Activated CD4-positive, alpha-beta T cell treated with anti-CD3 and anti-CD28 coated beads, Interleukin-2, amount 50 U/mL, for 24 hours (primary cell): ENCODE measurements around the gene BMPR2.
"Not testable (repeated sequence)": the region's sequence is repeated elsewhere in the genome, so short reads cannot be mapped to it uniquely, and the experiment has no call there.

Source experiments
- DNase-seq, 2 donors: peaks; one replicate each; pipeline ENCODE4 v3.0.0-alpha.2; 2020; ENCODE audit warnings: low read depth in 1 of 2, low spot score in 1 of 2

Gene BMPR2

DNA sequence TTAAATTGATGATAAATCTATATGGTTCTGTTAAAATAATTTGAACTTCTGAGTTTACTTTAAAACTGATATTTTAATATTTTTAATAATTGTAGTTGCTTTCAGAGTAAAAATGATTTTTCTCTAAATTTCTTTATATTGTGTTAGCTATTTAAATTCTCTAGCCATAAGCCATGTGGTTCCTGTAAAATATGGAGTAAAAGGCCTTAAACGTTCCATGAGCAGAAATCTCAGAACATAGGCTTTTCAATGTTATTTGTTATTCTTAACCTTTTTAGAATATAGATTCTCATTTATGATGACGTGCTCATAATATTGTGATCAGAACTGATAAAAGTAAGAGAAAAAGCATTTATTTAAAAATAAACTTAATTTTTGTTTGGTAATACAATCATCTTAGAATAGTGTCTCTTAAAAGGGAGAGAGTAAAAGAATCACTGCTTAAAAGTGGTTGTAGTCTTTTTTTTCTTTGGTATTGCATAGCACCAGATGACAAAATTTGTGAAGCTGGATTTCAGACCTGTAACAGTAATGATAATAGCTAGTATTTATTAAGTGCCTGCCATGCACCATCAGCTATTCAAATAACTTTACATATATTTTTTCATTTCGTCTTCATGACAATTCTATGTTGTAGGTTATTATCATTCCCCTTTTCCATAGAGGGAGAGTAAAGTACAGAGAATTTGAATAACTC is 2.7 kb downstream of the BMPR2 start:
- DNase-seq: no peak

DNA sequence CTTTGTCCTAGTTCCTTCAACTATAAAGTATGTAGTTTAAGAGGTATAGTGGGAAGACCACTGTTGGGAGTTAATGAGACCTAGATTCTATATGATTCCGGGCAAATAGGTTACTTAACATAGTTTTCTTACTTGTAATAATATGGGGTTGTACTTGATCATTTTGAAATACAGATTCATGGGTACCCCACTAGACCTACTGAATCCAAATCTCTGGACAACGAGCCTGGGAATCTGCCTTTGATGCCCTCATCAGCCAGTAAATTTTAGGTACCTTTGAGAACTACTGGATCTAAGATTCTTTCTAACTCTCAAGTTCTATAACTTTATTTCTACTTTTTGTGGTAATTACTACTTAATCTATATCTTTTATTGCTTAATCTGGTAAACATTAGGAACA is 6.6 kb downstream of the BMPR2 start:
- no peak for DNase-seq

DNA sequence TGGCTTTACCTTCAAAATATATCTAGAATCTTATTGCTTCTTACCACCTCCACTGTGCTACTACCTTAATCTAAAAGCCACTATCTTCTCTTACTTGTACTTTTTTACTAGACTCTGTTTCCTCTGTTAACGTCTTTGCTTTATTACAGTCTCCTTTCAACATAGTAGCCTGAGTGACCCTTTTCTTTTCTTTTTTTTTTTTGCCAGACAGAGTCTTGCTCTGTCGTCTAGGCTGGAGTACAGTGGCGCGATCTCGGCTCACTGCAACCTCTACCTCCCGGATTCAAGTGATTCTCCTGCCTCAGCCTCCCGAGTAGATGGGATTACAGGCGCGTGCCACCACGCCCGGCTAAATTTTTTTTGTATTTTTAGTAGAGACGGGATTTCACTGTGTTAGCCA is 10.4 kb downstream of the BMPR2 start:
- DNase-seq: not testable (repeated sequence)

DNA sequence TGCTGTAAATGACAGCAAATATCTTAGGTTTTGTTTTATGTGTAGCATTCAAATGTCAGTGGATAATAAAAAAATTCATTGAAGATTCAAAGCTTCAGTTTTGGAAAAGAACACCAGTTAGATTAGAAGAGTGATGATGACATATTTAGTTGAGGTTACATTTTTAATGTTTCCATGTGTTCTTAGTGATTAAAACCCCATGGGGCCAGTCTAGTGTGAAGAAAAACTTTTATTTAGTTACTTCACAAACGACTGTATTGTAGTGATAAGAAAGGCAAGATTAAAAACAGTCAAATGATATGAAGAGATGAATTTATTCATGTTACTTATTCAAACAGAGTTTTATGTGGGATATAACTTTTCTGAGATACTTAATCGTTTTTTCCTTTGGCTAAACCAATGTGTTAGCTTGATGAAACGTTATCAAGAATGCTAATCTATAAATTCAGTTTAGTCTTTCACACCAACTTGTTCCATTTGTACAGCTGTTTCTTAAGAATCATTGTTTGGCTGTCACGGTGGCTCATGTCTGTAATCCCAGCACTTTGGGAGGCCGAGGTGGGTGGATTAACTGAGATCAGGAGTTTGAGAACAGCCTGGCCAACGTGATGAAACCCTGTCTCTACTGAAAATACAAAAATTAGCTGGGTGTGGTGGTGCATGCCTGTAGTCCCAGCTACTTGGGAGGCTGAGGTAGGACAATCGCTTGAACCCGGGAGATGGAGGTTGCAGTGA is 11.6 kb downstream of the BMPR2 start:
- DNase-seq: no peak

DNA sequence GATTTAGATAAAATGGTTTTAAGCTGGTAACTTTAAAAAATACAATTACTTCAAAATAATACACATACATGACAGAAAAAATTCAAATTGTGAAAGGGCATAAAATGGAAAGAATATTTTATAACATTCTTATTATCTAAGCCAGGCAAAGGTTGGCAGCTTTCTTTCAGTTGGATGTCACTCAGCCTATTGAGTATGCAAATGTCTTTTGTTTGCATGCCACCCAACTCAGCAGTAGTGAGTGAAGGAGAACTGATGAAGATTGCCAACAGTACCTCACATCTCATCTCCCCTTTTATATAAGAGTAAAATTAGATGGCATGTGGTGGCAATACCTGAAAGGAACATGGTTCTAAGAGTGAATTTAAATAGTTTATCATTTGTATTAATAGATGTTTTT is 24.8 kb downstream of the BMPR2 start:
- no peak for DNase-seq

DNA sequence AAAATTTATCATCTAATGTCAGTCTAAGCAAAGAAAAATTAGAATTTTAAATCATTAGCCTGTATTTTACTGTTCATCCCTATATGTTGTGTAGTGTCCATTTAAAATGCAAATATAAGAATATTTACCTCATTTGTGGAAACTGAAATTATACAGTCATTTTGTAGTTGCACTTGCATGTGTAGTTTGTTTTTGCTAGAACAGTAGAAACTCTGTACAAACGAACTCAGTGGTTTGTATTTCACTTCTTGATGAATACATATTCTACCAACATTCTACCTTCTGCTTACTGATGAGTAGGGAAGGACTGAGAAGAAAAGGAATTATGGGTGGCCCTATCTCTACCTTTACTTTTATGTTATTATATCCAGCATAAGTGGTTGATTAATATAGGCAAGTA is 29.7 kb downstream of the BMPR2 start:
- no peak for DNase-seq

DNA sequence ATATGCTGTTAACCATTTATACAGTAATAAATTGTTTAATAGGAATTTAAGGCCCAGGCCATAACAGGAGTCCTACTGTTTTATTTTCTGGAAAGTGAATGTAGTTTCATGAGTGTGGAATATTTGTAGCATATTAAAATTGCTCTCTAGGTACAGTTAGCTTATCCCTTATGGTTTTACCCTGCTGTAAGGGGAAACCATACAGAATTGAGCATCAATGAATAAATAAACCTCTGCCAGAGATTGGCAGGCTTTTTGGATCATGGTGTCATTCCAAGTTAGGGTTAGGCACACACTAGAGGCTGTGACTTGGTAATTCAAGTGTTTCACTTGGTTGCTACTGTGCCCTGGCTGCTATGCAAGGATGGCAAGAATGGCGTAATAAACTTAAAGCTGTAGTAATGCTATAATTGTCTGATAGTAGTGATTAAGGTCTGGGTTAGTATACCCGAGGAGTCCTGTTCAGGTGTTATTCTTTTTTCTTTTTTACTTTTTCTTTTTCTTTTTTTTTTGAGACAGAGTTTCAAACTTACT is 30.4 kb downstream of the BMPR2 start:
- no peak for DNase-seq

DNA sequence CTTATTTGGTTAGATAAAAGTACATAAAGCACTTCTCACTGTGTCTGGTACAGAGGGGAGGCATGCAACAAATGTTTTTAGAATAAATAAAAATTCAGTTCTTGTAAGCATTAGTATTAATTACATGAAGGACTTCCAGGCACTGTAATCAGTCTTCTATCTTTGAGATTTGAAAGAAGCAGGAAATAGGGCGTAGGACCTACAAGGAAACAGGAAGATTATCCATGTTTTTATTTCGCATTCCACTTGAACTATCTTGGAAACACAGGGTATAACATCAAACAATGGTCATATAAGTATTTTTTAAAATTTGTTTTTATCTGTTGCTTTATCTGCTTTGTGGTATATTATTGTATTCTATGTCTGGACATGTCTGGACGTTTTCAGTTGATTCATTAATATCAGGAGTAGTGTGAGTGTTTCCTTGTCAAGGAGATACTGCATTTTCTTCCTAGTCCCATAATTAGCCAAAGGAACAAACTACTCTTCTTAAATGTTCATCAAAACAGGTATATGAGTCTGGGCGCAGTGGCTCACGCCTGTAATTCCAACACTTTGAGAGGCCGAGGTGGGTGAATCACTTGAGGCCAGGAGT is 32.5 kb downstream of the BMPR2 start:
- no peak for DNase-seq

DNA sequence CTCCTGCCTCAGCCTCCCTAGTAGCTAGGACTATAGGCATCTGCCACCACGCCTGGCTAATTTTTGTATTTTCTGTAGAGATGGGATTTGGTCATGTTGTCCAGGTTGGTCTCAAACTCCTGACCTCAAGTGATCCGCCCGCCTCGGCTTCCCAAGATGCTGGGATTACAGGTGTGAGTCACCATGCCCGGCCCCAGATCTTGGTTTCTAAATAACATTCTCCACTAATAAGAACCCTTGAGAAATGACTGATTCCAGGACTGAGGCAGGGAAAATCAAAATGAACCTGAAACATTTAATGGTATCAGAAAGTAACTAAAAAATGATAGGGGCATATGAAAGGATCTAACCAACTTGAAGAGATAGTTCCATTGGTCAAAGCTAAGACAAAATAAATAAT is 34.0 kb downstream of the BMPR2 start:
- no peak for DNase-seq

DNA sequence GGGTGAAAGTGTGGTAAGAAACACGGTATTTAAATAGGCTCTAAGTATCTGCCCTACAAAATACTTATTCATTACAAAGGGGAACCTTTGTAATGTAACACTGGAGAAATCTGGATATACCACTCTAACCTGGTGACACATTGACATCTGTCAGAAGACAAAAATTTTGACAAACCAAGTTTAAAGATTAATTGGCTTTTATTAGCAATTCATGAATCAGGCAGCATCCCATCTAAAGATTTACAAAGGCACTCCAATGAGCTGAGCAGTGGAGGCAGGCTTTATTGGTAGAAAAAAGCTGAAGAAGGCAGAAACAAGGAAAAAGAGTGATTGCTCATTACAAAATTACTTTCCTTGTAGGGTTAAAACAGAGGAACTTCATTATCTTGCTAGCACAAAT is 35.0 kb downstream of the BMPR2 start:
- no peak for DNase-seq

DNA sequence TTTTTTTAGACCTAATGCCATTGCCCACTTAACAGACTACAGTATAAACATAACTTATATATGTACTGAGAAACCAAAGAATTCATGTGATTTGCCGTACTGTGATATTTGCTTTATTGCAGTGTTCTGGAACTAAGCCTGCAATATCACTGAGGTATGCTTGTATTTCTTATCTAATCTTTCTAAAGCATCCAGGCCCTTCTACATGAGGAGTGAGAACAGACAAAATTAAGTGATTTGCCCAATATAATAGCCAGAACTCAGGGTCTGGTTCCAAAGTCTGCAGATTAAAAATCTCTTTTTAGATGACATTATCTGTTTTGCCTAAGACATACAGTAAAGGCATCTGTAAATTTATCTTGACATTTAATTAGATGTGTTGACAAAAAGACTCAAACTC is 41.9 kb downstream of the BMPR2 start:
- DNase-seq: no peak

DNA sequence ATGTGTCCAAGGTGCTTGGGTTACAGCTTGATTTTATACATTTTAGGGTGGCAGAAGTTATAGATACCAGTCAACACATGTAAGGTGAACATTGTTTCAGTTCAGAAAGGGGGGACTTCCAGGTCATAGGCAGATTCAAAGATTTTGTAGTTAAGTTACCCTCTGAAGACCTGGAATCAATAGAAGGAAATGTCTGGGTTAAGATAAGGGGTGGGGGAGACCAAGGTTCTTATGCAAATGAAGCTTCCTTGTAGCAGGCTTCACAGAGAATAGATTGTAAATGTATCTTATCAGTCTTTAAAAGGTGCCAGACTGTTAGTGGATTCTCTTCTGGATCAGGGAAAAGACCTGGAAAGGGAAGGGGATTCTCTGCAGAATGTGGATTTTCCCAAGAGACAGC is 42.4 kb downstream of the BMPR2 start:
- DNase-seq: no peak

DNA sequence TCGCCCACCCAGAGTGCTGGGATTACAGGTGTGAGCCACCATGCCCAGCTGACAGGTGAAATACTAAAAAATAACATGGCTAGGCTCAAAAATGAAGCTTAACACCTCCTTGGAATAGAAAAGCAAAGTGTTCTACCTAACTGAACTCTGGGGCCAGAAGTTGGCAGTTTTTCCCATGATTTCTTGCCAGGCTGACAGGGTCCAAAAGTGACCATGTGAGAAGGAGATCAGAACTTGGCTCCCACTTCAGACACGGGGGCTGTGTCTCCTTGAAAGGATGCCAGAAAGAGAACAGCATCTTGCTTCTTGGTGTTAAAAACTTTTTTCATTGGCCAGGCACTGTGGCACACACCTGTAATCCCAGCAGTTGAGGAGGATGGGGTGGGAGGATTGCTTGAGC is 47.0 kb downstream of the BMPR2 start:
- no peak for DNase-seq

DNA sequence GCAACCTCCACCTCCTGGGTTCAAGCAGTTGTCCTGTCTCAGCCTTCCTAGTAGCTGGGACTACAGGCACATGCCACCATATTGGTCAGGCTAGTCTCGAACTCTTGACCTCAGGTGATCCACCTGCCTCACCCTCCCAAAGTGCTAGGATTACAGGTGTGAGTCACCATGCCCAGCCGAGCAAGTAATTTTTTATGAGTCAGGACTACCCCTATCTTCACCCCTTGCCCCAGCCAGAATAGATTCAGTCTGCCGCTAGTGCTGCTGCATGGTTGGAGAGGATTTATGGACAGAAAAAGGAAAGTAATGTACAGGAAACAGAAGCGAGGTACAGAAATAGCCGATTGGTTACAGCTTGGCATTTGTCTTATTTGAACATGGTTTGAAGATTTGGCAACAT is 48.9 kb downstream of the BMPR2 start:
- DNase-seq: no peak

DNA sequence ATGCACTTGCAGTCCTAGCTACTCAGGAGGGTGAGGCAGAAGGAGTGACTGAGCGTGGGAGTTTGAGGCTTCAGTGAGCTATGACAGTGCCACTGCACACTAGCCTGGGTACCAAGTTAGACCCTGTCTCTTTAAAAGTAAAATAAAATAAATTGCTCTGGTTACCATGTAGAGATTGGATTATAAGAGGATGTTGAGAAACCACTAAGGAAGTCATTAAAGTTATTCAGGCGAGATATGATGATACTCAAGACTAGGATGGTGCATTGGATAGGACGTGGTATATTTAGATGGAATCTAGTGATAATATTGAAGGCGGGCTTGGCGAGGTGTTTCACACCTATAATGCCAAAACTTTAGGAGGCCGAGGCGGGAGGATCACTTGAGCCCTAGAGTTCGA is 50.6 kb downstream of the BMPR2 start:
- DNase-seq: no peak

DNA sequence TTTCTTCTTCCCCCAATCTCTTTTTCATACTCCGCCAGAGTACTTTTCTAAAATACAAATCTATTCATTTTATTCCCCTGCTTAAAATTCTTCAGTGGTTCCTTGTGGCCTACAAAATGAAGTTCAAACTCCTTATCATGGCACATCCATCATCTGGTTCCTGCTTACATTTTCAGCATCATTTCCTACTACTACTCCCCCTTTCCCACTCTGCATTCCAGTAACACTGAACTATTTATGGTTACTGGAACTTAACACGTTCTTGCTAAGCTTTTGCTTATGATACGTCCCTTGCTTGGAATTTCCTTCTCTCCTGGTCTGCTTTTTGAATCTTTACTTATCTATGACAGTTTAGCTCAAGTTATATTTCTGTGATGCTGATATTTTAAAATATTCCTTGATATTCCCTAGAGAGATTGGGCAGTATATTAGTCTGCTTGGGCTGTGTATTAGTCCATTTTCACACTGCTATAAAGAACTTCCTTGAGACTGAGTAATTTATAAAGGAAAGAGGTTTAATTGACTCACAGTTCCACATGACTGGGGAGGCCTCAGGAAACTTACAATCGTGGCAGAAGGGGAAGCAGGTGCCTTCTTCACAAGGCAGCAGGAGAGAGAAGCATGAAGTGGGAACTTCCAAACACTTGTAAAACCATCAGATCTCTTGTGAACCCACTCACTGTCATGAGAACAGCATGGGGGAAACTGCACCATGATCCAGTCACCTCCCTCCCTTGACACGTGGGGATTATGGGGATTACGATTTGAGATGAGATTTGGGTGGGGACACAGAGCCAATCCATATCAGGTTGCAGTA is 53.2 kb downstream of the BMPR2 start:
- DNase-seq: no peak

DNA sequence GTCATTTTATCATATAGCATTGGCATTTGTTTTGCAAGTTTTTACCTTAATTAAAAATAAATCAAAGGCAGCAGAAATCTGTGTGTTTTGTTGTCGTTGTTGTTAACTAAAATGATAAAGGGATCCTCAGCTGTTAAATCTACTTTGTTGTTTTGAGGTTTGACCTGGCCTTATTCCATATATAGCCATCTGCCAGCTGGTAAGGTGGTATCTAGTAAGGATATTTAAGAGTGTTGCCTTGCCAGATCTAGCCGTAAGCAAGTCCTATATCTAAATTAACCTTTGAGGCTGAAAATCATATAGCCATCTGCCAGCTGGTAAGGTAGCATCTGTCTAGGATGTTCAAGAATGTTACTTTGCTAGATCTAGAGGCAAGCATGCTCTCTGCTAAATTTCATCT is 56.6 kb downstream of the BMPR2 start:
- DNase-seq: no peak

DNA sequence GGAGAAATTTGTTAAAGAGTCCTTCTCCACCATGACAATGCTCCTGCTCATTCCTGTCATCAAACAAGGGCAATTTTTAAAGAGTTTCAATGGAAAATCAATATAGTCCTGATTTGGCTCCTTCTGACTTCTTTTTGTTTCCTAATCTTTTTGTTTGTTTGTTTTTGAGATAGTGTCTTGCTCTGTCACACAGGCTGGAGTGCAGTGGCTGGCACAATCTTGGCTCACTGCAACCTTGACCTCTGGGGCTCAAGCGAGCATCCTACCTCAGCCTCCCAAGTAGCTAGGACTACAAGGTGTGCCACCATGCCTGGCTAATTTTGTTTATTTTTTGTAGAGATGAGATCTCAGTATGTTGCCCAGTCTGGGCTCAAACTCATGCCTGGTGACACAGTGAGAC is 58.3 kb downstream of the BMPR2 start:
- DNase-seq: no peak

DNA sequence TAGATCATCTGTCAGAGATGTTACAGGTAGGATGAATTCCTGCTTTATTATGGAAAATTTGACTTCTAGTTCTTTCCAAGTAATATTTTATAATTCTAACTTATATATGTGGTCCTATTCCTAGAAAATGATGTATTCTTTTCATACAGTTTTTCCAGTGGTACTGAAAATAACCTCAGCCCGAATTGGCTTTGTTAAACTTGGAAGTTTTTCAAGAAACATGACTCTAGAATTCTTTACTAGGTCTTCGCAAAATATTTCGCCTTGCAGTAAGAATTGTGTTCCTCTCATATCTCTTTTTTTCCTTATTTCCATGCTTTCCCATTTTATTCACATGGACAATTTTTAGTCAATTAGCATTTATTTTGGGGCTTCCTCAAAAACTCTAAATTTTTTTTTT is 60.5 kb downstream of the BMPR2 start:
- DNase-seq: no peak

DNA sequence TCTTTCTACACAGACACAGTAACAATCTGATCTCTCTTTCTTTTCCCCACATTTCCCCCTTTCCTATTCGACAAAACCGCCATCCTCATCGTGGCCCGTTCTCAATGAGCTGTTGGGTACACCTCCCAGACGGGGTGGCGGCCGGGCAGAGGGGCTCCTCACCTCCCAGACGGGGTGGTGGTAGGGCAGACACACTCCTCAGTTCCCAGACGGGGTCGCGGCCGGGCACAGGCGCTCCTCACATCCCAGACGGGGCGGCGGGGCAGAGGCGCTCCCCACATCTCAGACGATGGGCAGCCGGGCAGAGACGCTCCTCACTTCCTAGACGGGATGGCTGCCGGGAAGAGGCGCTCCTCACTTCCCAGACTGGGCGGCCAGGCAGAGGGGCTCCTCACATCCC is 64.0 kb downstream of the BMPR2 start:
- not testable (repeated sequence) for DNase-seq

DNA sequence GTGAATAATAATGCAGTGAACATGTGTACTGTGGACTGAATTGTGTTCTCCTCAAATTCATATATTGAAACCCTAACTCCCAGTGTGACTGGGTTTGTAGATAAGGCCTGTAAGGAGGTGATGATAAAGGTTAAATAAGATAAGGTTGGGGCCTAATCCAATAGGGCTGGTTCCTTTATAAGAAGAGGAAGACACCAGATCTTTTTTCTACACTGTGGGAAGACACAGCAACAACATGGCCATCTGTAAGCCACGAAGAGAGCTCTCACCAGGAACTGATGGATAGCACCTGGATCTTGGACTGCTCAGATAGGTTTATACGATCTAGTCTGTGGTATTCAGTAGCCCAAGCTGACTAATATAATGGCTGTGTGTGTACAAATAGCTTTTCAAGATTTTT is 66.8 kb downstream of the BMPR2 start:
- DNase-seq: no peak

DNA sequence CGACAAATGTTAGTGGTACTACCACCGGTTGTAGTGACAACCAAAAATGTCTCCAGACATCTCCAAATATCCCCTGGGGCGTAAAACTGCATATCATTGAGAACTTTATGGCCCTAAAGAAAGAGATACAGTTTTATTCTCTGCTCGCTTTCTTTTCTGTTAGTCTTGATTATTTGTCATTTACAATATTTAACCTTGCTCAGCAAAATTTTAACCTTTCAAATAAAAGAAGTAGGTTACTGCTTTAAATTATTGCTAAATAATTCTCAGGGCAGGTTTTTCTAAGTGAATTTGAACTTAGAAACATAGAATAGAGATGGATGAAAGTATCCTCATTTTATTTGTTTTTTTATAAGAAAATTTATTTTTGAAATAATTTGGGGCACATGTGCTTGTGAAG is 67.9 kb downstream of the BMPR2 start:
- no peak for DNase-seq
